Right lobe of liver (tissue), 4 donors: Measurements from ENCODE around the gene CEP76.
"Not testable (repeated sequence)": the region's sequence is repeated elsewhere in the genome, so short reads cannot be mapped to it uniquely, and the experiment has no call there.

Source experiments
- CTCF ChIP-seq, 4 donors: fragments of 200-600 bp in 3 of 4; fragments of 450-650 bp in 1 of 4; IDR thresholded peaks; one replicate each; pipeline versions ENCODE4 v1.5.1 to v1.8.0; 2016 to 2022; ENCODE audit warnings: antibody characterized with exemption in 4 of 4, mild to moderate bottlenecking in 2 of 4
- POLR2A ChIP-seq: fragments of 450-650 bp; IDR thresholded peaks from one replicate; pipeline ENCODE4 v1.6.1; 2017; ENCODE audit warnings: antibody characterized with exemption, mild to moderate bottlenecking
- donor health status: DM: no; HTN: no; CAD: no.
- donor health status: DM: no; HTN: no; CAD: no.
- donor health status: DM: no; HTN: yes; CAD: no.

GRCh38 chr18:12627199-12627598 is 75.3 kb downstream of the CEP76 start:
- TF ChIP-seq POLR2A; CTCF (IDR thresholded peaks at IDR 0.05): not testable (repeated sequence)
